Testis (tissue), 2 donors: ENCODE measurements around the gene GFOD1.

Source experiments
- CTCF ChIP-seq, 3 experiments: fragments of 450-650 bp in 2 of 3; fragments of 200-600 bp in 1 of 3; sonication (generic) in 1 of 3; IDR thresholded peaks; one replicate each; pipeline ENCODE4 v1.5.1; 2016 to 2019; ENCODE audit warnings: antibody characterized with exemption in 3 of 3, mild to moderate bottlenecking in 2 of 3, moderate library complexity in 1 of 3
- POLR2A ChIP-seq: fragments of 450-650 bp; IDR thresholded peaks from one replicate; pipeline ENCODE4 v1.6.1; 2017; ENCODE audit warnings: antibody characterized with exemption, mild to moderate bottlenecking, moderate library complexity

GRCh38 chr6:13490402-13490801 lies 3.0 kb upstream of the GFOD1 start:
- TF ChIP-seq CTCF (IDR thresholded peaks at IDR 0.05) (no peak), POLR2A (no peak)
